Erythroblast (primary cell): Measurements from ENCODE around the gene LIN7A.

ENCODE experiments used
- GATA1 ChIP-seq: IDR thresholded peaks from 2 replicates; pipeline ENCODE4 v1.6.1; 2011; ENCODE audit warnings: low read depth, mild to moderate bottlenecking, control low read depth, low read length, moderate library complexity
- POLR2A ChIP-seq: IDR thresholded peaks from 2 replicates; pipeline ENCODE4 v1.6.1; 2011; ENCODE audit warnings: mild to moderate bottlenecking, low read length

DNA sequence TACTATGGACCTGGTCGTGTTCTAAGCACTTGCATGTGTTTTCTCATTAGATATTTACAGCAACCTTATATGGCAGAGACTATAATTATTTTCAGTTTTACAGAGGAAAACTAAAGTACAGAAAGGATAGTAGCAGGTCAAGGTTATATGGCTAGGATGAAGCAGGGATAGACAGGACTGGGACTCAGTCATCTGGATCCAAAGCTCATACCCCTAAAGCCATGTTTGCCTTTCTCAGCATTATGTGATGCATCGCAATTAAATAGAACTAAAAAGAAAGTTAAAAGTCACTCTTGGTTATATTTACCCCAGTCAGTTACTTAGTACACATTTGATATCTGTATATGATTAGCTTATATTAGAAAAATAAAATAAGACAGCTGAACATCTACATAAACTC is 13.3 kb downstream of the LIN7A start:
- no peak for TF ChIP-seq POLR2A
- TF ChIP-seq GATA1, result no peak
